ENCODE measurements around the gene SLITRK2. TPM values are rescaled to one million over a fixed set of nuclear protein-coding genes. Genes with fewer than 3 reads are reported as not detected.

Gene SLITRK2
- total and polyA plus RNA-seq, 2 donors (not counting 1 experiment from before 2014, with no cell fraction given), result 0.02 to 0.66 TPM

DNA sequence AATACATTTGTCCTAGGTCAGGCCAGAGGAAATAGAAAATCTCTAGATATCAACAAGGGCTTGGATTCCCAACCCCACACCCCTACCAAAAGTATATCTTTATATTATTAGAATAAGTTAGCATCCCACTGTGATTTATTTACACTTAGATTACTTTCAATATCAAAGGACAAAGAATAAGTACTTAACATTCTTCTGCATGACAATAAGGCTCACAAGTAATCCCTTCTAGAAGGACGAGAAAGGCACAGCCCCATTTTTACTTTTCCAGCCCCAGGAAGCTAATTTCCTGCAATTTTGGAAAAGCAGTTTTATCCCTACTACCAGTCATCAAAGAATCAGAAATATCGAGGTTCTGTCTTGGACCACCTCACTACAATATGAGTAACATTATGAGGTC lies 14.1 kb upstream of the SLITRK2 start:
- H3K79me2 ChIP-seq (ENCODE audit: control insufficient read depth, insufficient read depth, low read length), result no peaks in the 10 kb centered on the region
- H2AFZ ChIP-seq (ENCODE audit: low read length), result no peak overlapping the region
- no peak overlapping the region for H3K27ac ChIP-seq (ENCODE audit: insufficient read depth, low read length)
- no peak for DNase-seq (ENCODE audit: low read depth in 2 of 2)
- H3K4me1 ChIP-seq (ENCODE audit: control insufficient read depth, extremely low read depth, insufficient read depth, low read length), result no peaks in the 10 kb centered on the region
- H3K4me3 ChIP-seq (replicated peaks in 1 of 4; ENCODE audit: control extremely low read depth in 1 of 4, insufficient read depth in 1 of 4, low read depth in 3 of 4, low read length in 4 of 4), result no peak overlapping the region
- no peaks in the 10 kb centered on the region for H3K36me3 ChIP-seq (ENCODE audit: control insufficient read depth, insufficient read depth, low read length)
- TF ChIP-seq, protein P1, sequence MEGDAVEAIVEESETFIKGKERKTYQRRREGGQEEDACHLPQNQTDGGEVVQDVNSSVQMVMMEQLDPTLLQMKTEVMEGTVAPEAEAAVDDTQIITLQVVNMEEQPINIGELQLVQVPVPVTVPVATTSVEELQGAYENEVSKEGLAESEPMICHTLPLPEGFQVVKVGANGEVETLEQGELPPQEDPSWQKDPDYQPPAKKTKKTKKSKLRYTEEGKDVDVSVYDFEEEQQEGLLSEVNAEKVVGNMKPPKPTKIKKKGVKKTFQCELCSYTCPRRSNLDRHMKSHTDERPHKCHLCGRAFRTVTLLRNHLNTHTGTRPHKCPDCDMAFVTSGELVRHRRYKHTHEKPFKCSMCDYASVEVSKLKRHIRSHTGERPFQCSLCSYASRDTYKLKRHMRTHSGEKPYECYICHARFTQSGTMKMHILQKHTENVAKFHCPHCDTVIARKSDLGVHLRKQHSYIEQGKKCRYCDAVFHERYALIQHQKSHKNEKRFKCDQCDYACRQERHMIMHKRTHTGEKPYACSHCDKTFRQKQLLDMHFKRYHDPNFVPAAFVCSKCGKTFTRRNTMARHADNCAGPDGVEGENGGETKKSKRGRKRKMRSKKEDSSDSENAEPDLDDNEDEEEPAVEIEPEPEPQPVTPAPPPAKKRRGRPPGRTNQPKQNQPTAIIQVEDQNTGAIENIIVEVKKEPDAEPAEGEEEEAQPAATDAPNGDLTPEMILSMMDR (conservative IDR thresholded peaks at IDR 0.05 in 1 of 2, IDR thresholded peaks at IDR 0.05 in 1 of 2; ENCODE audit: low read depth in 1 of 2, low read length in 2 of 2), result no peak
- no peaks in the 10 kb centered on the region for H4K20me1 ChIP-seq (ENCODE audit: control insufficient read depth, extremely low read depth, insufficient read depth, low read length)
- no peak overlapping the region for H3K4me2 ChIP-seq (ENCODE audit: extremely low read depth, insufficient read depth, low read length)
- no peak overlapping the region for H3K9ac ChIP-seq (ENCODE audit: insufficient read depth, low read length)
- no peaks in the 10 kb centered on the region for H3K9me3 ChIP-seq (ENCODE audit: control insufficient read depth, insufficient read depth, low read depth, low read length)
- H3K27me3 ChIP-seq (ENCODE audit: control insufficient read depth, insufficient read depth, low read length), result no peaks in the 10 kb centered on the region

DNA sequence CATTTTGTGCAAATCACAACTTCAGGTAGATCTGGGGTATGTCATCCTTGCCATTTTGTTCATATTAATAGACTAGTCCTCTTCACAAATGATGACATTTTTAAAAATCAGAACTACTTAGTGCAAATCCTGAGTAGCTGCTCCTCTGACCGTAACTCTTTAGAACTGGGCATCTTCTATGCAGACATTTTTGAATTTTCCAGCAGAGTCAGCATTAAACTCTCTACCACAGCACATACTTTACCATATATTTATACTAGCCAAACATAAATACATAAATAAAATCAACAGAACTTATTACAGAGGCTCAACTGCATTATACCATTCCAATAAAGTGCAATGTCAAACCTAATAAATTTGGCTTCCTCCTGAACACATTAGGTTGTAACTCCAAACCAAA lies 4.5 kb upstream of the SLITRK2 start:
- Histone ChIP-seq H3K27me3 (ENCODE audit: control insufficient read depth, insufficient read depth, low read length) (peaks cover 2% of the 10 kb centered on the region), H3K36me3 (ENCODE audit: control insufficient read depth, insufficient read depth, low read length) (no peaks in the 10 kb centered on the region), H4K20me1 (ENCODE audit: control insufficient read depth, extremely low read depth, insufficient read depth, low read length) (no peaks in the 10 kb centered on the region), H3K27ac (ENCODE audit: insufficient read depth, low read length) (no peak overlapping the region), H3K9me3 (ENCODE audit: control insufficient read depth, insufficient read depth, low read depth, low read length) (no peaks in the 10 kb centered on the region), H3K4me1 (ENCODE audit: control insufficient read depth, extremely low read depth, insufficient read depth, low read length) (no peaks in the 10 kb centered on the region), H3K9ac (ENCODE audit: insufficient read depth, low read length) (no peak overlapping the region), H3K79me2 (ENCODE audit: control insufficient read depth, insufficient read depth, low read length) (no peaks in the 10 kb centered on the region), H3K4me3 (replicated peaks in 1 of 4; ENCODE audit: control extremely low read depth in 1 of 4, insufficient read depth in 1 of 4, low read depth in 3 of 4, low read length in 4 of 4) (no peak overlapping the region), H3K4me2 (ENCODE audit: extremely low read depth, insufficient read depth, low read length) (no peak overlapping the region), H2AFZ (ENCODE audit: low read length) (no peak overlapping the region)
- DNase-seq (ENCODE audit: low read depth in 2 of 2), result no peak
- TF ChIP-seq, protein P1 (conservative IDR thresholded peaks at IDR 0.05 in 1 of 2, IDR thresholded peaks at IDR 0.05 in 1 of 2; ENCODE audit: low read depth in 1 of 2, low read length in 2 of 2), result no peak
- no peak for TF ChIP-seq EZH2 (IDR thresholded peaks at IDR 0.05; ENCODE audit: low read length, missing control alignments)

DNA sequence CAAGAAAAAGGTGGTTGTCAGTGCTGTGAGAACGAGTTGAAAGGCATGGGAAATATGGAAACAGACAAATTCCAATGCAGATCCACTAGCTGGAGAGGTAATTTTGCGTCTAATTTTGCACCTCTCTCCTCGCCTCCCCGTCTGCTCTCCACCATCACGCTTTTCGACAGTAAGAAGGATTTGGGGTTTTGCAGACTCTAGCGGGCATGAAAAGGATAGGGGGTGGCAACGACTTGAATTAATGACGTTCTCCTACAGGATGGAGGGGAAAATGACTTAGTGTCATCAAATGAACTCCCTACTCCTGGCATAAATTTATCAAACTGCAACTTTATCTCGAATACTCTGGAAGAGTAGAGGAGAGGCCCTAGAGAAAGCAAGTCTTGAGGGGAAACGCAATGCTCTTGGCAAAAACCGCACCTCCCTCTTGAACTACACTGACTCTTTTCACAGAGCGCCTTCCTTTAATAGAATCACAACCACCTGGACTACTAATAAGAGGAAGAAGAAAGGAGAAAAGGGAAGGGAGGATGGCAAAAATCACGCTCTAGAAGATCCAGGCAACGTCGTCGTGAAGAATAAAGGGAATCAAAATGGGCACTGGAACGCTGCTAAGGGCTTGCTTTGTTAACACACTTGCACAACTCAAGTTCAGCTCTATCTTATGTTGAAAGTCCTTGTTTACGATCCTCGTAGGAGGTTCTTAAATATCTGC lies 871 bp upstream of the SLITRK2 start:
- Histone ChIP-seq H3K4me3 (replicated peaks in 1 of 4; ENCODE audit: control extremely low read depth in 1 of 4, insufficient read depth in 1 of 4, low read depth in 3 of 4, low read length in 4 of 4) (peak overlapping the region in 1 of 4 experiments; percentile 65), H3K4me2 (ENCODE audit: extremely low read depth, insufficient read depth, low read length) (no peak overlapping the region), H2AFZ (ENCODE audit: low read length) (no peak overlapping the region), H3K4me1 (ENCODE audit: control insufficient read depth, extremely low read depth, insufficient read depth, low read length) (no peaks in the 10 kb centered on the region), H3K27me3 (ENCODE audit: control insufficient read depth, insufficient read depth, low read length) (peaks cover 2% of the 10 kb centered on the region), H3K9ac (ENCODE audit: insufficient read depth, low read length) (no peak overlapping the region), H3K36me3 (ENCODE audit: control insufficient read depth, insufficient read depth, low read length) (no peaks in the 10 kb centered on the region), H3K27ac (ENCODE audit: insufficient read depth, low read length) (no peak overlapping the region), H3K9me3 (ENCODE audit: control insufficient read depth, insufficient read depth, low read depth, low read length) (no peaks in the 10 kb centered on the region), H3K79me2 (ENCODE audit: control insufficient read depth, insufficient read depth, low read length) (no peaks in the 10 kb centered on the region), H4K20me1 (ENCODE audit: control insufficient read depth, extremely low read depth, insufficient read depth, low read length) (no peaks in the 10 kb centered on the region)
- TF ChIP-seq, protein P1 (conservative IDR thresholded peaks at IDR 0.05 in 1 of 2, IDR thresholded peaks at IDR 0.05 in 1 of 2; ENCODE audit: low read depth in 1 of 2, low read length in 2 of 2), result no peak
- no peak for TF ChIP-seq EZH2 (IDR thresholded peaks at IDR 0.05; ENCODE audit: low read length, missing control alignments)
- DNase-seq (ENCODE audit: low read depth in 2 of 2), result no peak
